ENCODE measurements around the gene EXOSC5. TPM values are rescaled to one million over a fixed set of nuclear protein-coding genes. Genes with fewer than 3 reads are reported as not detected.

EXOSC5 gene
- total and polyA plus RNA-seq, 2 of the 13 experiments (the other 11 are each of a cell fraction or from before 2014, with no cell fraction given) = 24.1 to 26.5 TPM

DNA sequence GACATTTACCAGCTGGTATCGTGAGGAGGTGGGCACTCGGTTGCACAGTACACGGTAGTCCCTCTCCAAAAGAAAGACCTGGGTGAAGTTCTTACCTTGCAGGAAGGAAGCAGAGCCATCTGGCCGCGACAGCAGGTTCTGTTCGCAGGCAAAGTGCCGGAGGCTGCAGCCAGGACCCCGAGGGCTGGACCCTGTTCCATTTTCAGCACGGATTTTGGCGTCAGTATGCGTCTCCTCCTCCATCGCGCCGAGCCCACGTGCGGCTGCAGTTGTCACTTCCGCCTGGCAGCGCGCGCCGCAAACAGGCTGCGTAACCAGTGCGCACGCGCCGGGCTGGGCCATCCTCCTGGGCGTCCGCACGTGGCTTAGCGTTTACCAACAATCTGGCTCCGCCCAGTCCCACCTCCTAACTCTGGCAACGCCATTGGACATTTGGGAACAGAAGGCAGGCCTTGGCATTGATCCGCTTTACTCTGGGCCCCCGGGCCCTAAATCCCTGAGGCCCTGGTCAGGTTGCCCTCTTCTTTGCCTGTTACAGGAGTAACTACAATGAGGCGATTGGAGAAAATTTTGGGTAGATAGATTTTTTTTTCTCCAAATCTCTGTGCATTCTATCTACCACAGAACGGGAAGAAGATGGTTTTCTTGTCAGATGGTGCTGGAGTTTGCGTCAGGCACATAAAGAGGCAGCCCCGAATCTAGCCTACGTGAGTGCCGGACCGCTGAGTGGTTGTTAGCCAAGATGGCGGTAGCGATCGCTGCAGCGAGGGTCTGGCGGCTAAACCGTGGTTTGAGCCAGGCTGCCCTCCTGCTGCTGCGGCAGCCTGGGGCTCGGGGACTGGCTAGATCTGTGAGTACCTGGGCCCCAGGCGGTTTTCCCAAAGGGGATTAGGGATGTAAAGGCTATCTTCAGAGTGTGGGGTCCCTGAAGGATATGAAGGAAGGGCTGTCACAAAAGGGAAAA is at the start of gene EXOSC5, which contains the start of gene BCKDHA (continued):
- TF ChIP-seq PAXIP1 (CRISPR knock-in tag; conservative IDR thresholded peaks at IDR 0.05) = peak; percentile 56
- TF ChIP-seq, protein P1, sequence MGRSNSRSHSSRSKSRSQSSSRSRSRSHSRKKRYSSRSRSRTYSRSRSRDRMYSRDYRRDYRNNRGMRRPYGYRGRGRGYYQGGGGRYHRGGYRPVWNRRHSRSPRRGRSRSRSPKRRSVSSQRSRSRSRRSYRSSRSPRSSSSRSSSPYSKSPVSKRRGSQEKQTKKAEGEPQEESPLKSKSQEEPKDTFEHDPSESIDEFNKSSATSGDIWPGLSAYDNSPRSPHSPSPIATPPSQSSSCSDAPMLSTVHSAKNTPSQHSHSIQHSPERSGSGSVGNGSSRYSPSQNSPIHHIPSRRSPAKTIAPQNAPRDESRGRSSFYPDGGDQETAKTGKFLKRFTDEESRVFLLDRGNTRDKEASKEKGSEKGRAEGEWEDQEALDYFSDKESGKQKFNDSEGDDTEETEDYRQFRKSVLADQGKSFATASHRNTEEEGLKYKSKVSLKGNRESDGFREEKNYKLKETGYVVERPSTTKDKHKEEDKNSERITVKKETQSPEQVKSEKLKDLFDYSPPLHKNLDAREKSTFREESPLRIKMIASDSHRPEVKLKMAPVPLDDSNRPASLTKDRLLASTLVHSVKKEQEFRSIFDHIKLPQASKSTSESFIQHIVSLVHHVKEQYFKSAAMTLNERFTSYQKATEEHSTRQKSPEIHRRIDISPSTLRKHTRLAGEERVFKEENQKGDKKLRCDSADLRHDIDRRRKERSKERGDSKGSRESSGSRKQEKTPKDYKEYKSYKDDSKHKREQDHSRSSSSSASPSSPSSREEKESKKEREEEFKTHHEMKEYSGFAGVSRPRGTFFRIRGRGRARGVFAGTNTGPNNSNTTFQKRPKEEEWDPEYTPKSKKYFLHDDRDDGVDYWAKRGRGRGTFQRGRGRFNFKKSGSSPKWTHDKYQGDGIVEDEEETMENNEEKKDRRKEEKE (IDR thresholded peaks at IDR 0.05) = no peak
- TF ChIP-seq SMAD9 (CRISPR knock-in tag; IDR thresholded peaks at IDR 0.05) = 0 out of 2 replicates have a peak, but pooled peaks have one; percentile 13
- TF ChIP-seq ZNF589 (CRISPR knock-in tag; conservative IDR thresholded peaks at IDR 0.05) = no peak
- peak; percentile 98 for TF ChIP-seq YEATS4 (CRISPR knock-in tag; IDR thresholded peaks at IDR 0.05; ENCODE audit: borderline replicate concordance)
- no peak for TF ChIP-seq ZNF12 (CRISPR knock-in tag; IDR thresholded peaks at IDR 0.05)
- no peak; the same call in 1 of the 2 replicates for TF ChIP-seq ZSCAN9 (CRISPR knock-in tag; IDR thresholded peaks at IDR 0.05; ENCODE audit: borderline replicate concordance)
- 0 out of 2 replicates have a peak, but pooled peaks have one; percentile 2 for TF ChIP-seq ZNF230 (CRISPR knock-in tag; IDR thresholded peaks at IDR 0.05)
- TF ChIP-seq ARHGAP35 (CRISPR knock-in tag; IDR thresholded peaks at IDR 0.05; ENCODE audit: borderline replicate concordance) = no peak
- TF ChIP-seq MIER2 (CRISPR knock-in tag; IDR thresholded peaks at IDR 0.05) = no peak
- TF ChIP-seq REPIN1 (CRISPR knock-in tag; IDR thresholded peaks at IDR 0.05; ENCODE audit: borderline replicate concordance, low read depth) = peak; percentile 65; the same call in 1 of the 2 replicates
- no peak for TF ChIP-seq ZUFSP (CRISPR knock-in tag; IDR thresholded peaks at IDR 0.05; ENCODE audit: borderline replicate concordance)
- peak; percentile 56; the same call in 1 of the 2 replicates for TF ChIP-seq NFATC3 (CRISPR knock-in tag; IDR thresholded peaks at IDR 0.05)
- TF ChIP-seq, protein P2, sequence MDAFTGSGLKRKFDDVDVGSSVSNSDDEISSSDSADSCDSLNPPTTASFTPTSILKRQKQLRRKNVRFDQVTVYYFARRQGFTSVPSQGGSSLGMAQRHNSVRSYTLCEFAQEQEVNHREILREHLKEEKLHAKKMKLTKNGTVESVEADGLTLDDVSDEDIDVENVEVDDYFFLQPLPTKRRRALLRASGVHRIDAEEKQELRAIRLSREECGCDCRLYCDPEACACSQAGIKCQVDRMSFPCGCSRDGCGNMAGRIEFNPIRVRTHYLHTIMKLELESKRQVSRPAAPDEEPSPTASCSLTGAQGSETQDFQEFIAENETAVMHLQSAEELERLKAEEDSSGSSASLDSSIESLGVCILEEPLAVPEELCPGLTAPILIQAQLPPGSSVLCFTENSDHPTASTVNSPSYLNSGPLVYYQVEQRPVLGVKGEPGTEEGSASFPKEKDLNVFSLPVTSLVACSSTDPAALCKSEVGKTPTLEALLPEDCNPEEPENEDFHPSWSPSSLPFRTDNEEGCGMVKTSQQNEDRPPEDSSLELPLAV (CRISPR knock-in tag; conservative IDR thresholded peaks at IDR 0.05; ENCODE audit: low read depth) = no peak
- TF ChIP-seq, protein P3, sequence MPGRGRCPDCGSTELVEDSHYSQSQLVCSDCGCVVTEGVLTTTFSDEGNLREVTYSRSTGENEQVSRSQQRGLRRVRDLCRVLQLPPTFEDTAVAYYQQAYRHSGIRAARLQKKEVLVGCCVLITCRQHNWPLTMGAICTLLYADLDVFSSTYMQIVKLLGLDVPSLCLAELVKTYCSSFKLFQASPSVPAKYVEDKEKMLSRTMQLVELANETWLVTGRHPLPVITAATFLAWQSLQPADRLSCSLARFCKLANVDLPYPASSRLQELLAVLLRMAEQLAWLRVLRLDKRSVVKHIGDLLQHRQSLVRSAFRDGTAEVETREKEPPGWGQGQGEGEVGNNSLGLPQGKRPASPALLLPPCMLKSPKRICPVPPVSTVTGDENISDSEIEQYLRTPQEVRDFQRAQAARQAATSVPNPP (CRISPR knock-in tag; IDR thresholded peaks at IDR 0.05) = no peak
- 0 out of 2 replicates have a peak, but pooled peaks have one; percentile 17 for TF ChIP-seq FOXC1 (CRISPR knock-in tag; IDR thresholded peaks at IDR 0.05; ENCODE audit: borderline replicate concordance)
- TF ChIP-seq KAT8 (CRISPR knock-in tag; IDR thresholded peaks at IDR 0.05) = peak; percentile 89
